Measurements from ENCODE around the gene ALPK1. TPM values are rescaled to one million over a fixed set of nuclear protein-coding genes. Genes with fewer than 3 reads are reported as not detected.

ALPK1 gene
- total RNA-seq, 4 donors from 2014 or later, result 16.5 to 38.1 (median 31.5) TPM

DNA sequence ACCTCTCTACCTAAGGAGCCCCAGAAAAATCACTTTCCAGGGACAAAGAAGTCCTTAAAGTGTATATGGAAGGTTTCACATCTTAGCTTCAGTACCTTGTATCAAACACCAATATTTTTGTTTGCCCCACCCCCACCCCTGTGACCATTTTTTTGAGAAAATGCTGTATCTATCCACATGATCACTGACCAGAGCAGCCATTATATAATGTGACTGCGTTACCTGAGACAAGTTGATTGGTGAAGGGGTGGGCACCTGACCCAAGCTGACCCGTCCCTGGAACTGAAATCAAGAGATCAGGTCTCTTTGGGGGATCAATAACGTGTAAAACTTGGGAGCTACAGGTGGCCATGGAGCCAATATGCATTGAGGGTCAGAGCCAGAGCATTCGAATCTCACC, 22.2 kb upstream of the ALPK1 start:
- Histone ChIP-seq H3K4me3 (no peak overlapping the region), H3K27me3 (no peaks in the 10 kb centered on the region), H3K27ac (no peak overlapping the region), H3K9me3 (no peaks in the 10 kb centered on the region), H3K4me1 (peaks cover 0 to 5% (median 0%) of the 10 kb centered on the region in 4 donors), H3K36me3 (peaks cover 0 to 14% (median 0%) of the 10 kb centered on the region in 3 donors)
- 91 to 97% methylated on average over 4 of the region's 4 CpGs for WGBS, 2 donors
- no peak for TF ChIP-seq POLR2A (IDR thresholded peaks at IDR 0.05)
- no peak for TF ChIP-seq EP300 (IDR thresholded peaks at IDR 0.05)
- TF ChIP-seq, protein P1, sequence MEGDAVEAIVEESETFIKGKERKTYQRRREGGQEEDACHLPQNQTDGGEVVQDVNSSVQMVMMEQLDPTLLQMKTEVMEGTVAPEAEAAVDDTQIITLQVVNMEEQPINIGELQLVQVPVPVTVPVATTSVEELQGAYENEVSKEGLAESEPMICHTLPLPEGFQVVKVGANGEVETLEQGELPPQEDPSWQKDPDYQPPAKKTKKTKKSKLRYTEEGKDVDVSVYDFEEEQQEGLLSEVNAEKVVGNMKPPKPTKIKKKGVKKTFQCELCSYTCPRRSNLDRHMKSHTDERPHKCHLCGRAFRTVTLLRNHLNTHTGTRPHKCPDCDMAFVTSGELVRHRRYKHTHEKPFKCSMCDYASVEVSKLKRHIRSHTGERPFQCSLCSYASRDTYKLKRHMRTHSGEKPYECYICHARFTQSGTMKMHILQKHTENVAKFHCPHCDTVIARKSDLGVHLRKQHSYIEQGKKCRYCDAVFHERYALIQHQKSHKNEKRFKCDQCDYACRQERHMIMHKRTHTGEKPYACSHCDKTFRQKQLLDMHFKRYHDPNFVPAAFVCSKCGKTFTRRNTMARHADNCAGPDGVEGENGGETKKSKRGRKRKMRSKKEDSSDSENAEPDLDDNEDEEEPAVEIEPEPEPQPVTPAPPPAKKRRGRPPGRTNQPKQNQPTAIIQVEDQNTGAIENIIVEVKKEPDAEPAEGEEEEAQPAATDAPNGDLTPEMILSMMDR (IDR thresholded peaks at IDR 0.05), result no peak
- no peak for DNase-seq (ENCODE audit: low spot score in 2 of 2)

DNA sequence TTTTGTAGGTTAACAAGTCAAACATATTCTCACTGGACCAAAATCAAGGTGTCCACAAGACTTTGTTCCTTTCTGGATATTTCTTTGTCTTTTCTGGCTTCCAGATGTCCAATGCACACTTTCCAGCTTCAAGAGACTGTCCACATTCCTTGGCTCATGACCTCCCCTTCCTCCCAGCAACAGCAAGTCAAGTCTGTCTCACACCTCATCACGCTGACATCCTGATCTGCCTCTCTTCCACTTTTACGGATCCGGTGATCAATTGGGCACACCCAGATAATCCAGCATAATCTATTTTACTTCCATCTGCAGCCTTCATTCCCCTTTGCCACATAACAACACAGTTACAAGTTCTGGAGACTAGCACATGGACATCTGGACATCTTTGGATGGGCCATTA, 21.1 kb upstream of the ALPK1 start:
- 94% methylated on average over 3 of the region's 3 CpGs for WGBS, 2 donors
- Histone ChIP-seq H3K36me3 (peaks cover 0 to 10% (median 0%) of the 10 kb centered on the region in 3 donors), H3K9me3 (no peaks in the 10 kb centered on the region), H3K4me1 (peaks cover 0 to 5% (median 0%) of the 10 kb centered on the region in 4 donors), H3K4me3 (no peak overlapping the region), H3K27me3 (no peaks in the 10 kb centered on the region), H3K27ac (no peak overlapping the region)
- no peak for TF ChIP-seq EP300 (IDR thresholded peaks at IDR 0.05)
- TF ChIP-seq POLR2A (IDR thresholded peaks at IDR 0.05), result no peak
- TF ChIP-seq, protein P1 (IDR thresholded peaks at IDR 0.05), result no peak
- no peak for DNase-seq (ENCODE audit: low spot score in 2 of 2)

DNA sequence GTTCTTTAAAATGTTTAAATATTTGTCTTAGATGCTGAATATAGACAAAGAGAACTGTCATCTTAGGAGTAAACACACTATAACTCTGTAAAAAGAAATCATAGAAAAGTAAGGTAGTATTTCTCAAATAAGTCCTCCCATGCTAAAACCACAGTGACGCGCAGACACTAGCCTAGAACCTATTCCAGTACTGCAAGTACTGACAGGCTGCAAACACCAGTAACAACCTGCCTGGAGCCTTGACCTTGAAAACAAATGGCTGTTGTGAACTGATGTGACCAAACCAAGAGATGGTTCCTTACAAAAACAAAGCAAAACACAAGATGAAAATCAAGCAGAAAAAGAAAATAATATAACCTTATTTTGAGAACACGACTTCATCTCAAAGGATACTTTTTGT, 19.9 kb upstream of the ALPK1 start:
- H3K36me3 ChIP-seq, result peaks cover 0 to 8% (median 0%) of the 10 kb centered on the region in 3 donors
- TF ChIP-seq EP300 (IDR thresholded peaks at IDR 0.05), result no peak
- no peak for TF ChIP-seq POLR2A (IDR thresholded peaks at IDR 0.05)
- no peaks in the 10 kb centered on the region for H3K9me3 ChIP-seq
- H3K4me3 ChIP-seq, result no peak overlapping the region
- DNase-seq (ENCODE audit: low spot score in 2 of 2), result no peak
- H3K27ac ChIP-seq, result no peak overlapping the region
- peaks cover 0 to 5% (median 0%) of the 10 kb centered on the region in 4 donors for H3K4me1 ChIP-seq
- 92 to 95% methylated on average over 3 of the region's 3 CpGs for WGBS, 2 donors
- H3K27me3 ChIP-seq, result no peaks in the 10 kb centered on the region

DNA sequence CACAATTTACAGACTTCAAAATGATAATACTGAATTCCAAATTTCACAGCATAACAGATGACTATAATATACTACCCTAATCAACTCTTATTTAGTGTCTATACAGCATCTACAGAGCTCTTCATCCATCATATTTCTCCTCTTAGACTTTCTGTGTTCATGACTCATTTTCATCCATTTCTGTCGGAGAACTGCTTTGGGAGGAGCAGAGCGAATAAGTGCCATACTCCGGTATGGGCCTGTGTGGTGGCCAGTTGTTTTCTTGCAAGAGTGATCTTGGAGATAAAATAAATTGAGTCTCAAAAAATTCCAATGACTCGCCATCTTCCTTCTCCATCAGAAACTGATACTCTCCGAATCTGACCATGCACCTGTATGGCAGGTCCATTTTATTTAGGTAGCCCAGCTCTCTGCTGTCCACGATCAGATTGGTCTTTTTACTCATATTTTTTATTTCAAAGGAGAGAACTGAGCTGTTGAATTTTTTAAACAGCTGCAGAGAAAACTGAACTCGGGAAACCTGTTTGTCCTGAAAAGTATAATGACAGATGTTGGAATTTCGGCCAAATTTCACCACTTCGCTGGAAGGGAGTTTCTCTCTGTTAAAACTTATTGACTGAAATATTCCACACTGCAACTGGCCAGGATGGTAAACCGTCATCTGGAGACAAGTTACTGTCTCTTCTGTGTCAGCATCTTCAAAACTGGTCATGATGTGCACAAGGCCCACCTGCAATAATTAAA, 19.3 kb upstream of the ALPK1 start:
- Histone ChIP-seq H3K27ac (no peak overlapping the region), H3K27me3 (no peaks in the 10 kb centered on the region), H3K9me3 (no peaks in the 10 kb centered on the region), H3K36me3 (peaks cover 0 to 8% (median 0%) of the 10 kb centered on the region in 3 donors), H3K4me1 (peaks cover 0 to 5% (median under 1%) of the 10 kb centered on the region in 4 donors), H3K4me3 (no peak overlapping the region)
- WGBS, 2 donors, result 91 to 94% methylated on average over 10 of the region's 10 CpGs
- TF ChIP-seq POLR2A (IDR thresholded peaks at IDR 0.05) (no peak), EP300 (IDR thresholded peaks at IDR 0.05) (no peak)
- TF ChIP-seq, protein P1 (IDR thresholded peaks at IDR 0.05), result no peak
- DNase-seq (ENCODE audit: low spot score in 2 of 2), result no peak

DNA sequence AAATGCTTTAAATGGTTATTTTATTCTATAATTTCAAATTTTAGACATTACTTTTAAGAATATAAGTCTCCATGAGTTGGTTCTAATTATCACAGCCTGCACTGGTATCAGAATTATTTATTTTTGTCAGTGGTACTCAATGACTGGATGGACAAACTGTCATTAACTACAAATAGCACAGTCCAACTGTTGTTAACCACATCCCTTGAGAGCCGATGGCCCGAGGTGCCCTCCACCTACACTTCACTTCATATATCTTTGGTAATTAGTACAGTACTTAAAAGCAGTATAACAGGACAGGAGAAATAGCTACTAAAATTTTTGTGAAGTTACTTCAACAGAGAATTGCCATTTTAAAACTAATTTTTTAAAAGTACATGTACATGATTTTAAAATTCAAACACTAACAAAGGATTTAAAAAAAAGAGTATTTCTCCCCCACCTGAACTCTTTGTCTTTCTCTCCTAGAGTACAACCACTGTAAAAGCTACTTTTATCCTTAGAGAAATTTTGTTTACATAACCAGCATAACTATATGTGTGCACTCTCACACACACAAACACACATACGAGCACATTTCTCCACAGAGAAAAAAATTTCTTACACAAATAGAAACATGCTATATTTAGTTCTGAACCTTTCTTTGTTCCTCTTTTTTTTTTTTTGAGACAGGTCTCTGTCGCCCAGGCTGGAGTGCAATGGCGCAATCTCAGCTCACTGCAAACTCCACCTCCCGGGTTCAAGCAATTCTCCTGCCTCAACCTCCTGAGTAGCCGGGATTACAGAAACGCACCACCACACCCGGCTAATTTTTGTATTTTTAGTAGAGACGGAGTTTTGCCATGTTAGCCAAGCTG, 17.9 kb upstream of the ALPK1 start:
- WGBS, 2 donors, result 61 to 68% methylated on average over 10 of the region's 10 CpGs
- TF ChIP-seq, protein P1 (IDR thresholded peaks at IDR 0.05), result no peak
- TF ChIP-seq POLR2A (IDR thresholded peaks at IDR 0.05) (no peak), EP300 (IDR thresholded peaks at IDR 0.05) (no peak)
- no peak overlapping the region for H3K27ac ChIP-seq
- no peak for DNase-seq (ENCODE audit: low spot score in 2 of 2)
- H3K27me3 ChIP-seq, result no peaks in the 10 kb centered on the region
- H3K4me3 ChIP-seq, result no peak overlapping the region
- no peaks in the 10 kb centered on the region for H3K9me3 ChIP-seq
- peaks cover 0 to 8% (median 0%) of the 10 kb centered on the region in 3 donors for H3K36me3 ChIP-seq
- H3K4me1 ChIP-seq, result peaks cover 0 to 15% (median 7%) of the 10 kb centered on the region in 4 donors

Data from tibial nerve (tissue), 4 donors.